ENCODE data around the gene GALNS. TPM values are rescaled to one million over a fixed set of nuclear protein-coding genes. Genes with fewer than 3 reads are reported as not detected.

GALNS gene
- polyA plus RNA-seq, 2 of the 4 experiments (the other 2 are of a cell fraction), result 7.0 to 31.2 TPM

DNA sequence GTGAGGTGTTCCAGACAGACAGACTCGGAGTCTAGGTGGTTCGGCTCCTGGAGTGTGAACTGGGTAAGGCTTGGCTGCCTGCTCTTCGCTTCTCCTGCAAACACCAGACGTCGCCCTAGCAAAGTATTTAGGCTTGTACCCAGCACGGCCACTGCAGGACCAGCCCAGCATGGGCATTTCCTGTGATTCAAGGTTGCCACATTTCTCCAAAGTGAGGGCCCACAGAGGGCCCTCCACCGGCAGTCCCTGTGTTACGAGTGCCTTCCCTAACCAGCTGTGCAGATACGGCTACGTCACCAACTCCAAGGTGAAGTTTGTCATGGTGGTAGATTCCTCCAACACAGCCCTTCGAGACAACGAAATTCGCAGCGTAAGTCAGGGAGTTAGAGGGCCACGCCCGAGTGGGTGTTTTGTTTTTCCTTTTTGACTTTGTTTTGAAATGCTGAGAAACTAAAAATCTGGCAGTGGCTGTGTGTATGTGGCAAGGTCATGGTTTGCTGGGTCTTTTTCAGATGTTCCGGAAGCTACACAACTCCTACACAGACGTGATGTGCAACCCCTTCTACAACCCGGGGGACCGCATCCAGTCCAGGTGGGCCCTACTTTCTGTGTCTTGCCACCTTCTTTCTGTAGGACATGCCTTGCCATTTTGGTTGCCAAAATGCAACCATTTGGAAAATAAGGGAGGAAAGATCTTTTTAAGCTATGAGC lies 2.8 kb upstream of the GALNS start:
- Histone ChIP-seq H3K9me3 (no peaks in the 10 kb centered on the region), H3K4me2 (no peak overlapping the region), H3K4me1 (peaks cover 19% of the 10 kb centered on the region), H3K4me3 (no peak overlapping the region), H3K27ac (no peak overlapping the region)
- ChIA-PET POLR2A (no interaction called here), CTCF (interaction anchor here (0.9 to 2.6 kb wide), 2 partner anchors 42 to 81 kb away, joined by 3 to 39 read pairs; no protein-coding TSS in a partner anchor)
- no peak for TF ChIP-seq POLR2AphosphoS2 (conservative IDR thresholded peaks at IDR 0.05; ENCODE audit: low read length)
- WGBS (ENCODE audit: missing lambda C conversion rate), result 90% methylated on average over 20 of the region's 20 CpGs
- no peak for ATAC-seq
- no peak for FAIRE-seq
- DNase-seq (ENCODE audit: low read depth in 1 of 2, low spot score in 1 of 2), result no peak

DNA sequence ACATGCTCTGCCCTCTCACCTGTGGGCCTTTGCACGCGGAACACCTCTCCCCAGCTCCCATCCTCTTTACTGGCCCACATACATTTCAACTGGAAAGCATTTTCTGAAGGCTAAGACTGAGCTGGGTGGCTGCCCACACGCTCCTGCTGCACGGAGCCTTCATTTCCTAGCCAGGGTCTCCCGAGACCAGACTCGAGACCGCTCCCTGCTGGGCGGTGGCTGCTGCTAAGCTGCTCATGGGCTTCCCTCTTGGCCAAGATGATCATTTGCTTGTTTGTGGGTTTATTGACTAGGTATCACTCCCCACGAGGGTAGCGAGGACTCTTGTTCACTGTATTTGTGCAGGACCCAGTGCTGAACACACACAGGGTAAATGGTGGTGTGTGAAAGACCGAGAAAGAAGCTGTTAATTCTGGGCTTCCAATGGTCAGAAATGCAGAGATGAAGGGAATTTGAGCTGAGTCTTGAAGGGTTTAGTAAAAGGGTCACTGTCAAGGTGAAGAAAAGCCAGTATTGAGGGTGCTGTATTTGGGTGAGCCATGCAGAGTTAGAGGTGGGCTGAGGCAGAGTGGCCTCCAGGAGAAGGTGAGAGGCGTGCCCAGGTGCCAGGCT lies 1.1 kb upstream of the GALNS start:
- POLR2A ChIA-PET, result interaction anchor here (0.5 to 2.1 kb wide), 4 partner anchors 30 to 472 kb away, joined by 3 to 33 read pairs (median 4); partner anchors contain the start of genes ACSF3 and APRT
- DNase-seq (ENCODE audit: low read depth in 1 of 2, low spot score in 1 of 2), result peak; percentile 73 to 96
- no peak for FAIRE-seq
- ATAC-seq, result peak; percentile 75 to 88
- Histone ChIP-seq H3K4me3 (peak overlapping the region; percentile 72), H3K9me3 (no peaks in the 10 kb centered on the region), H3K4me1 (peaks cover 19% of the 10 kb centered on the region), H3K4me2 (peak overlapping the region; percentile 82), H3K27ac (peak overlapping the region; percentile 82 to 92)
- WGBS (ENCODE audit: missing lambda C conversion rate), result 17% methylated on average over 12 of the region's 12 CpGs
- CTCF ChIA-PET, result interaction anchor here (0.5 to 3.1 kb wide), 29 partner anchors 8 to 438 kb away, joined by 3 to 39 read pairs (median 4); partner anchors contain the start of genes ACSF3, APRT and PABPN1L
- TF ChIP-seq, protein P1, sequence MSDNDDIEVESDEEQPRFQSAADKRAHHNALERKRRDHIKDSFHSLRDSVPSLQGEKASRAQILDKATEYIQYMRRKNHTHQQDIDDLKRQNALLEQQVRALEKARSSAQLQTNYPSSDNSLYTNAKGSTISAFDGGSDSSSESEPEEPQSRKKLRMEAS (IDR thresholded peaks at IDR 0.05), result no peak
- TF ChIP-seq, protein P2, sequence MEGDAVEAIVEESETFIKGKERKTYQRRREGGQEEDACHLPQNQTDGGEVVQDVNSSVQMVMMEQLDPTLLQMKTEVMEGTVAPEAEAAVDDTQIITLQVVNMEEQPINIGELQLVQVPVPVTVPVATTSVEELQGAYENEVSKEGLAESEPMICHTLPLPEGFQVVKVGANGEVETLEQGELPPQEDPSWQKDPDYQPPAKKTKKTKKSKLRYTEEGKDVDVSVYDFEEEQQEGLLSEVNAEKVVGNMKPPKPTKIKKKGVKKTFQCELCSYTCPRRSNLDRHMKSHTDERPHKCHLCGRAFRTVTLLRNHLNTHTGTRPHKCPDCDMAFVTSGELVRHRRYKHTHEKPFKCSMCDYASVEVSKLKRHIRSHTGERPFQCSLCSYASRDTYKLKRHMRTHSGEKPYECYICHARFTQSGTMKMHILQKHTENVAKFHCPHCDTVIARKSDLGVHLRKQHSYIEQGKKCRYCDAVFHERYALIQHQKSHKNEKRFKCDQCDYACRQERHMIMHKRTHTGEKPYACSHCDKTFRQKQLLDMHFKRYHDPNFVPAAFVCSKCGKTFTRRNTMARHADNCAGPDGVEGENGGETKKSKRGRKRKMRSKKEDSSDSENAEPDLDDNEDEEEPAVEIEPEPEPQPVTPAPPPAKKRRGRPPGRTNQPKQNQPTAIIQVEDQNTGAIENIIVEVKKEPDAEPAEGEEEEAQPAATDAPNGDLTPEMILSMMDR (IDR thresholded peaks at IDR 0.05), result peak; percentile 63
- TF ChIP-seq RAD21 (conservative IDR thresholded peaks at IDR 0.05 in 1 of 2, IDR thresholded peaks at IDR 0.05 in 1 of 2), result peak; percentile 36 to 53; a peak in 3 of 5 replicates
- peak; percentile 50 for TF ChIP-seq SMC3 (IDR thresholded peaks at IDR 0.05)

DNA sequence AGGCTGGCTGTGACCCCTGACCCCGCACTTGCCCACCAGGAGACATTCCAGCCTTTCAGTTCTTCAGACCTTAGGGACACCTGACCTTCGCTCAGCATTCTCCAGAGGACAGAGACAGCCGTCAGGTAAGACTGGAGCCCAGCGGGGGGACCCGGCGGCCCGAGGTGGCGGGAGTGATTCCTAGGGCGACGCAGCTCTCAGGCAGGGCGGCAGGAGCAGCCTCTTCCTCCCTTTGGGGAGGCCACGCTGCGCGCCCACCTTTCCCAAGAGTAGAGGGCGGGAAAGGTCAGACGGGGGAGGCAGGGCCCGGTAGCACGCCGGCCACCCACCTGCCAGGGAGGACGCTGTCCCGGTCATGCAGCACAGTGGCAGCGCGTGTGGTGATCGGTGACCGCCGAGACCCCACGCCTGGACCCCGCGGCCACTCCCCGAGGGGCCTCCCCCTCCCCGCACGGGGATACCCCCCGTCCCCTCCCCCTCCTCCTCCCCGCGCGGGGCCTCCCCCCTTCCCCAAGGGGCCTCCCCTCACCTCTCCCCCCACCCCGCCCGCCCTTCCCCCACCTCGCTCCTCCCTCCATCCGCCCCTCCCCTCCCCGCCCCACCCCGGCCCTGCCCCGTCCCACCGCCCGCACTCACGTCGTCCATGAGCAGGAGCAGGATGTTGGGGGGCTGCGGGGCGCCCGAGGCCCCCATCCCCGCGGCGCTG lies 472 bp downstream of the GALNS start:
- Histone ChIP-seq H3K4me3 (peak overlapping the region; percentile 72), H3K27ac (peak overlapping the region; percentile 81 to 92), H3K4me1 (peaks cover 19% of the 10 kb centered on the region), H3K9me3 (no peaks in the 10 kb centered on the region), H3K4me2 (peak overlapping the region; percentile 89)
- no peak for TF ChIP-seq FOSL2 (IDR thresholded peaks at IDR 0.05)
- TF ChIP-seq FOSL2 (CRISPR knock-in tag; IDR thresholded peaks at IDR 0.05), result no peak
- no peak for TF ChIP-seq HOXB5 (CRISPR knock-in tag; IDR thresholded peaks at IDR 0.05)
- TF ChIP-seq EHMT2 (IDR thresholded peaks at IDR 0.05; ENCODE audit: low read depth), result no peak
- TF ChIP-seq NFE2L2 (conservative IDR thresholded peaks at IDR 0.05; ENCODE audit: low read length), result no peak
- TF ChIP-seq POLR2AphosphoS2 (conservative IDR thresholded peaks at IDR 0.05; ENCODE audit: low read length), result no peak
- TF ChIP-seq, protein P3, sequence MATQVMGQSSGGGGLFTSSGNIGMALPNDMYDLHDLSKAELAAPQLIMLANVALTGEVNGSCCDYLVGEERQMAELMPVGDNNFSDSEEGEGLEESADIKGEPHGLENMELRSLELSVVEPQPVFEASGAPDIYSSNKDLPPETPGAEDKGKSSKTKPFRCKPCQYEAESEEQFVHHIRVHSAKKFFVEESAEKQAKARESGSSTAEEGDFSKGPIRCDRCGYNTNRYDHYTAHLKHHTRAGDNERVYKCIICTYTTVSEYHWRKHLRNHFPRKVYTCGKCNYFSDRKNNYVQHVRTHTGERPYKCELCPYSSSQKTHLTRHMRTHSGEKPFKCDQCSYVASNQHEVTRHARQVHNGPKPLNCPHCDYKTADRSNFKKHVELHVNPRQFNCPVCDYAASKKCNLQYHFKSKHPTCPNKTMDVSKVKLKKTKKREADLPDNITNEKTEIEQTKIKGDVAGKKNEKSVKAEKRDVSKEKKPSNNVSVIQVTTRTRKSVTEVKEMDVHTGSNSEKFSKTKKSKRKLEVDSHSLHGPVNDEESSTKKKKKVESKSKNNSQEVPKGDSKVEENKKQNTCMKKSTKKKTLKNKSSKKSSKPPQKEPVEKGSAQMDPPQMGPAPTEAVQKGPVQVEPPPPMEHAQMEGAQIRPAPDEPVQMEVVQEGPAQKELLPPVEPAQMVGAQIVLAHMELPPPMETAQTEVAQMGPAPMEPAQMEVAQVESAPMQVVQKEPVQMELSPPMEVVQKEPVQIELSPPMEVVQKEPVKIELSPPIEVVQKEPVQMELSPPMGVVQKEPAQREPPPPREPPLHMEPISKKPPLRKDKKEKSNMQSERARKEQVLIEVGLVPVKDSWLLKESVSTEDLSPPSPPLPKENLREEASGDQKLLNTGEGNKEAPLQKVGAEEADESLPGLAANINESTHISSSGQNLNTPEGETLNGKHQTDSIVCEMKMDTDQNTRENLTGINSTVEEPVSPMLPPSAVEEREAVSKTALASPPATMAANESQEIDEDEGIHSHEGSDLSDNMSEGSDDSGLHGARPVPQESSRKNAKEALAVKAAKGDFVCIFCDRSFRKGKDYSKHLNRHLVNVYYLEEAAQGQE (IDR thresholded peaks at IDR 0.05), result no peak
- TF ChIP-seq TFCP2L1 (CRISPR knock-in tag; IDR thresholded peaks at IDR 0.05), result no peak
- no peak for TF ChIP-seq ZNF302 (CRISPR knock-in tag; IDR thresholded peaks at IDR 0.05)
- TF ChIP-seq CHD4 (IDR thresholded peaks at IDR 0.05; ENCODE audit: borderline replicate concordance), result no peak
- no peak for TF ChIP-seq FOSB (CRISPR knock-in tag; IDR thresholded peaks at IDR 0.05)
- no peak for TF ChIP-seq KDM5A (IDR thresholded peaks at IDR 0.05)
- TF ChIP-seq ZC3H11A (IDR thresholded peaks at IDR 0.05), result no peak
- TF ChIP-seq POLR2A (IDR thresholded peaks at IDR 0.05; ENCODE audit: low read length), result no peak
- TF ChIP-seq MAZ (IDR thresholded peaks at IDR 0.05; ENCODE audit: borderline replicate concordance, low read depth, low read length), result no peak
- TF ChIP-seq, protein P4, sequence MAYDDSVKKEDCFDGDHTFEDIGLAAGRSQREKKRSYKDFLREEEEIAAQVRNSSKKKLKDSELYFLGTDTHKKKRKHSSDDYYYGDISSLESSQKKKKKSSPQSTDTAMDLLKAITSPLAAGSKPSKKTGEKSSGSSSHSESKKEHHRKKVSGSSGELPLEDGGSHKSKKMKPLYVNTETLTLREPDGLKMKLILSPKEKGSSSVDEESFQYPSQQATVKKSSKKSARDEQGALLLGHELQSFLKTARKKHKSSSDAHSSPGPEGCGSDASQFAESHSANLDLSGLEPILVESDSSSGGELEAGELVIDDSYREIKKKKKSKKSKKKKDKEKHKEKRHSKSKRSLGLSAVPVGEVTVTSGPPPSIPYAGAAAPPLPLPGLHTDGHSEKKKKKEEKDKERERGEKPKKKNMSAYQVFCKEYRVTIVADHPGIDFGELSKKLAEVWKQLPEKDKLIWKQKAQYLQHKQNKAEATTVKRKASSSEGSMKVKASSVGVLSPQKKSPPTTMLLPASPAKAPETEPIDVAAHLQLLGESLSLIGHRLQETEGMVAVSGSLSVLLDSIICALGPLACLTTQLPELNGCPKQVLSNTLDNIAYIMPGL (CRISPR knock-in tag; IDR thresholded peaks at IDR 0.05; ENCODE audit: borderline replicate concordance), result no peak
- no peak for TF ChIP-seq RAD21 (conservative IDR thresholded peaks at IDR 0.05 in 1 of 2, IDR thresholded peaks at IDR 0.05 in 1 of 2)
- no peak for TF ChIP-seq FOXS1 (CRISPR knock-in tag; IDR thresholded peaks at IDR 0.05)
- TF ChIP-seq JUN (IDR thresholded peaks at IDR 0.05), result no peak
- POLR2A ChIA-PET, result interaction anchor here (0.6 to 2.1 kb wide), 5 partner anchors 14 to 50 kb away, joined by 3 to 33 read pairs (median 3); partner anchors contain the start of gene APRT
- CTCF ChIA-PET, result interaction anchor here (0.8 to 3.1 kb wide), 10 partner anchors 10 to 311 kb away, joined by 3 to 39 read pairs (median 4); partner anchors contain the start of gene APRT
- ATAC-seq (peak; percentile 53 to 60; a peak in 5 of 6 replicates), DNase-seq (ENCODE audit: low read depth in 1 of 2, low spot score in 1 of 2) (no peak), FAIRE-seq (no peak)
- WGBS (ENCODE audit: missing lambda C conversion rate), result 60% methylated on average over 17 of the region's 53 CpGs
